K562 (cell line): ENCODE measurements around the gene NEK2. TPM values are rescaled to one million over a fixed set of nuclear protein-coding genes. Genes with fewer than 3 reads are reported as not detected.

Source experiments
- ATAC-seq: fragments of 200-7000 bp; cut with Tn5 transposase; 3 replicates; pipeline ENCODE4 v1.9.1; 2020; ENCODE audit warnings: moderate library complexity
- BruUV-seq: library from RNA; stranded (reverse); fragments of 400-500 nt; replicated peaks from 2 replicates; lab custom pipeline; 2021; lab: Mats Ljungman, UMichigan
- CTCF ChIA-PET: fragments of 300-600 bp; formaldehyde crosslinking; extraction: SDS; loops from one replicate; lab custom pipeline; 2021; ENCODE audit warnings: low intra/inter-chr PET ratio; lab: Yijun Ruan, JAX
- POLR2A ChIA-PET: fragments of 300-600, 350-650 bp; sonication (Branson Sonifier 250); formaldehyde crosslinking; extraction: SDS; loops from one replicate; lab custom pipeline; 2021; ENCODE audit warnings: antibody characterized with exemption, inconsistent platforms; lab: Yijun Ruan, JAX
- DNase-seq, 4 experiments: peaks; one replicate each; pipeline versions ENCODE4 v3.0.0 to v3.0.0-alpha.2; 2011 to 2018; ENCODE audit warnings: low spot score in 3 of 4, mixed read lengths in 3 of 4; ENCODE audit errors: extremely low read depth in 1 of 4
- FAIRE-seq: peaks from 2 replicates; lab custom pipeline; 2011; peaks lifted over from hg19 to GRCh38; lab: Jason Lieb, UNC
- H2AFZ ChIP-seq: 2 replicates; pipeline ENCODE4 v1.6.0; 2011; ENCODE audit warnings: low read depth, low read length, control low read depth, inconsistent platforms
- H3K27ac ChIP-seq: fragments of 200-600 bp; 3 replicates; pipeline ENCODE4 v1.8.0; 2011; ENCODE audit warnings: low read depth, mild to moderate bottlenecking, control low read depth, inconsistent platforms, low read length, moderate library complexity, mixed read lengths; ENCODE audit errors: extremely low read depth
- H3K27me3 ChIP-seq, 2 experiments: fragments of 300-600 bp in 1 of 2; 2 replicates in 1 of 2; 3 replicates in 1 of 2; pipeline versions ENCODE4 v1.6.0 to v1.8.0; 2011; ENCODE audit warnings: inconsistent platforms in 2 of 2, low read length in 2 of 2, mild to moderate bottlenecking in 1 of 2, mixed read lengths in 1 of 2, moderate library complexity in 1 of 2; ENCODE audit not compliant: control insufficient read depth in 2 of 2, insufficient read depth in 2 of 2
- H3K36me3 ChIP-seq: fragments of 300-600 bp; 3 replicates; pipeline ENCODE4 v1.8.0; 2011; ENCODE audit warnings: mild to moderate bottlenecking, low read length, inconsistent platforms; ENCODE audit not compliant: control insufficient read depth, insufficient read depth
- H3K4me1 ChIP-seq, 2 experiments: fragments of 200-600 bp in 1 of 2; replicated peaks in 1 of 2; 2 replicates in 1 of 2; 3 replicates in 1 of 2; pipeline versions ENCODE4 v1.5.1 to v1.8.0; 2011; ENCODE audit warnings: inconsistent platforms in 2 of 2, low read length in 2 of 2, mild to moderate bottlenecking in 1 of 2, mixed read lengths in 1 of 2, moderate library complexity in 1 of 2; ENCODE audit not compliant: control insufficient read depth in 2 of 2, insufficient read depth in 2 of 2
- H3K4me2 ChIP-seq: 2 replicates; pipeline ENCODE4 v1.6.1; 2011; ENCODE audit warnings: low read length, control low read depth, inconsistent platforms, mixed read lengths; ENCODE audit not compliant: insufficient read depth
- H3K4me3 ChIP-seq: fragments of 200-600 bp; sonication (generic), shearing (Covaris generic); 2 replicates; pipeline ENCODE4 v1.5.1; 2016; ENCODE audit warnings: control low read depth, inconsistent platforms
- H3K79me2 ChIP-seq: fragments of 200-600 bp; 3 replicates; pipeline ENCODE4 v1.8.0; 2011; ENCODE audit warnings: low read length, inconsistent platforms; ENCODE audit not compliant: control insufficient read depth, insufficient read depth
- H3K9ac ChIP-seq, 2 experiments: 2 replicates each; pipeline versions ENCODE4 v1.6.0 to v1.6.1; 2011; ENCODE audit warnings: low read depth in 2 of 2, low read length in 2 of 2, control low read depth in 1 of 2, inconsistent platforms in 1 of 2, mild to moderate bottlenecking in 1 of 2, mixed read lengths in 1 of 2; ENCODE audit not compliant: insufficient read depth in 1 of 2
- H3K9me1 ChIP-seq: one replicate; pipeline ENCODE4 v1.6.0; 2011; ENCODE audit warnings: inconsistent platforms, mild to moderate bottlenecking, low read length, moderate library complexity; ENCODE audit not compliant: control insufficient read depth, insufficient read depth
- H3K9me3 ChIP-seq: replicated peaks from 2 replicates; pipeline ENCODE4 v1.5.1; 2011; ENCODE audit warnings: low read depth, low read length, inconsistent platforms; ENCODE audit not compliant: control insufficient read depth, insufficient read depth
- H4K20me1 ChIP-seq: replicated peaks from 2 replicates; pipeline ENCODE4 v1.6.1; 2011; ENCODE audit warnings: low read length, inconsistent platforms, mixed read lengths; ENCODE audit not compliant: control insufficient read depth, insufficient read depth
- BCL6 ChIP-seq: fragments of 250-450 bp; sonication (Bioruptor Pico); IDR thresholded peaks from 2 replicates; pipeline ENCODE4 v1.4.0; 2020
- E4F1 ChIP-seq: fragments of 250-450 bp; sonication (Bioruptor Pico); IDR thresholded peaks from 2 replicates; pipeline ENCODE4 v1.5.0; 2021; ENCODE audit warnings: mild to moderate bottlenecking, borderline replicate concordance
- EP400 ChIP-seq: fragments of 450-650 bp; IDR thresholded peaks from 2 replicates; pipeline ENCODE4 v1.6.1; 2017; ENCODE audit warnings: antibody characterized with exemption, mild to moderate bottlenecking, moderate library complexity
- LEF1 ChIP-seq: fragments of 450-650 bp; IDR thresholded peaks from 2 replicates; pipeline ENCODE4 v1.6.1; 2016; ENCODE audit warnings: mild to moderate bottlenecking
- MCM3 ChIP-seq: fragments of 450-650 bp; IDR thresholded peaks from 2 replicates; pipeline ENCODE4 v1.6.1; 2016
- NFYB ChIP-seq: IDR thresholded peaks from 2 replicates; pipeline ENCODE4 v1.6.1; 2011; ENCODE audit warnings: mild to moderate bottlenecking, moderate library complexity; ENCODE audit not compliant: insufficient read length; ENCODE audit errors: extremely low read depth
- RBM39 ChIP-seq: fragments of 200-400 bp; formaldehyde crosslinking; optimal IDR thresholded peaks from 2 replicates; pipeline ENCODE3; 2018; ENCODE audit warnings: low read depth, low read length
- TCF7L2 ChIP-seq: fragments of 150-350 bp; IDR thresholded peaks from 2 replicates; pipeline ENCODE4 v1.6.1; 2016; ENCODE audit warnings: low read depth, mild to moderate bottlenecking, low read length, moderate library complexity
- ZNF436 ChIP-seq: fragments of 250-450, 450-650 bp; sonication (Bioruptor Pico); formaldehyde crosslinking; IDR thresholded peaks from 2 replicates; pipeline ENCODE4 v1.7.0; 2020; ENCODE audit warnings: mild to moderate bottlenecking
- WGBS: fragments of 100-300 bp; shearing (Covaris generic); methylation state at CpG from one replicate; pipeline ENCODE4 v1.1.6; 2016; ENCODE audit warnings: low coverage, mixed read lengths; ENCODE audit not compliant: insufficient coverage; ENCODE audit errors: missing lambda C conversion rate; 5-methylcytosine and 5-hydroxymethylcytosine counted together
- in situ Hi-C: fragments of 300-500 bp; cut with MboI; formaldehyde crosslinking; loops from 4 replicates; pipeline ENCODE4 v1.15.0; 2018; ENCODE audit warnings: inconsistent platforms, mixed read lengths
- intact Hi-C: fragments of 100-400 bp; cut with micrococcal nuclease; formaldehyde crosslinking; loops from 2 replicates; pipeline ENCODE4 v1.14.2; 2022
- polyA plus RNA-seq, 8 experiments: library from polyadenylated mRNA; depleted of rRNA in 4 of 8; stranded (reverse) in 5 of 8; unstranded in 3 of 8; fragments of >200 nt; fragmentation: Nextera tagmentation in 2 of 8; fragmentation: Illumina TruSeq in 1 of 8; extraction: Ambion mirVana in 2 of 8; extraction: Trizol in 1 of 8; gene quantifications; 2 replicates each; pipeline versions ENCODE4 v1.2.1 to v1.2.3, GENCODE V29; 2011 to 2014; ENCODE audit warnings: inconsistent platforms in 1 of 8, missing spikeins in 1 of 8
- total RNA-seq, 7 experiments: library from RNA; depleted of rRNA in 6 of 7; stranded (reverse); fragments of >200 nt in 6 of 7; fragmentation: Illumina TruSeq in 2 of 7; extraction: Trizol in 2 of 7; gene quantifications; 2 replicates each; pipeline versions ENCODE4 v1.2.1 to v1.2.3, GENCODE V29; 2011 to 2021; ENCODE audit warnings: low replicate concordance in 1 of 7

NEK2 gene
- total and polyA plus RNA-seq, 9 of the 15 experiments (the other 6 are each of a cell fraction or from before 2014, with no cell fraction given) = 30.0 to 74.7 (median 66.4) TPM

GRCh38 chr1:211642870-211643269 is 32.6 kb downstream of the NEK2 start:
- TF ChIP-seq RBM39 (no peak), BCL6 (no peak), TCF7L2 (no peak), EP400 (no peak), MCM3 (no peak), E4F1 (CRISPR knock-in tag) (no peak), LEF1 (no peak), NFYB (no peak), ZNF436 (CRISPR knock-in tag) (no peak)
- H3K9me3 ChIP-seq = no peaks in the 10 kb centered on the region
- H3K4me1 ChIP-seq = peaks cover 9 to 10% of the 10 kb centered on the region in 2 experiments; a peak in 3 of 5 replicates
- 53% methylated on average over 4 of the region's 4 CpGs for WGBS
- intact Hi-C loops = no loop called here
- H4K20me1 ChIP-seq = no peaks in the 10 kb centered on the region
- H3K27me3 ChIP-seq = no peaks in the 10 kb centered on the region
- ATAC-seq = peak; percentile 21
- no peak for DNase-seq
- H3K4me3 ChIP-seq = no peak overlapping the region
- no peak for FAIRE-seq
- no peaks in the 10 kb centered on the region for H3K36me3 ChIP-seq
- peak overlapping the region; percentile 74 for H2AFZ ChIP-seq
- ChIA-PET POLR2A (interaction anchor here (1.5 to 3.4 kb wide), 4 partner anchors 9 to 59 kb away, joined by 5 to 19 read pairs (median 13); no protein-coding TSS in a partner anchor), CTCF (interaction anchor here (0.5 kb wide), 1 partner anchor 28 kb away, joined by 3 read pairs; no protein-coding TSS in a partner anchor)
- H3K27ac ChIP-seq = no peak overlapping the region
- no peaks in the 10 kb centered on the region for H3K9me1 ChIP-seq
- H3K9ac ChIP-seq = no peak overlapping the region
- BruUV-seq = no TSS peak
- in situ Hi-C loops = no loop called here
- H3K4me2 ChIP-seq = no peak overlapping the region
- H3K79me2 ChIP-seq = no peaks in the 10 kb centered on the region
